CD4-positive, alpha-beta T cell treated with Interleukin-10 for 1 hour (primary cell): ENCODE data around the gene MYEOV.
A peak's percentile ranks its signal among the peaks of the same experiment; 100 is the strongest.

Experiments used
- DNase-seq: peaks from one replicate; pipeline ENCODE4 v3.0.0-alpha.2; 2020

MYEOV gene

GRCh38 chr11:69293819-69294505 lies at the start of gene MYEOV:
MYEOV (plus strand) TSS chr11:69294155; CDS start chr11:69295355, 1,200 bp downstream.
- DNase-seq, result peak; percentile 43

DNA sequence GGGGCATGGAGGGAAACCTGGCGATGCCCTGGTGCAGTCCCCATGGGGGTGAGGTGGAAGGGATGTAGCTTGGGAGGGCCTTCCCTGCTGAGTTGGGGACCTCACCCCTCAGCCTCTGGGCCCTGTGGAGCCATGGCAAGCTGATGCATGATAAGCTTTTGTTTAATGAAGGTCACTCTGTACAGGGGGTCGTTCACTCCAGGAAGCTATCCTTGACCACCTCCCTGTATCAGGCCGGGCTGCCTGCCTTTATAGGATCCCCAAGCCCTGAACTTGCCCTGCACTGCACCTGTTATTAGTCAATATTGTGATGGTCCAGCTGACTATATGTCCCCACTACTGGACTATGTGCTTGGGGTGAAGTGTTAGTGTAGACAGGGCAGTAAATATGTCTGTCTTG lies 49.7 kb upstream of the MYEOV start:
- DNase-seq, result no peak

- no peak for DNase-seq
Measured at GRCh38 chr11:69245041-69245440, 48.9 kb upstream of the MYEOV start.

- no peak for DNase-seq
Measured at GRCh38 chr11:69245491-69246345, 48.2 kb upstream of the MYEOV start.

GRCh38 chr11:69249311-69250185 lies 44.4 kb upstream of the MYEOV start:
- DNase-seq, result no peak

- no peak for DNase-seq
Measured at GRCh38 chr11:69250186-69251056, 43.5 kb upstream of the MYEOV start.

DNA sequence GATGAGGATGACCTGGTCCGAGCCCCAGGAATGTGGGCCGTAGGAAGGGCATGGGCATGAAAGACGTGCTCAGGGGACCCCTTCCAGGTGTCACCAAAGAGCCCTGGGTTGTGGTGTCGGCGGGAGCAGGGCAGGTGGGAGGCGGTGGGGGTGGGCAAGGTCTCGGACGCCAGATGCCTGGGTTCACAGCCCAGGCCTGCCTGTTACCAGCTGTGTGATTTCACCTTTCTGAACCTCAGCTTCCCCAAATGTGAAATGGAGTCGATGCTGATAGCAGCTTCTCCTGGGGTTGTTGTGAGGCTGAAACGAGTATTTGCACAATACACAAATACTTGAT lies 42.9 kb upstream of the MYEOV start:
- no peak for DNase-seq

- no peak for DNase-seq
Measured at GRCh38 chr11:69251639-69252489, 42.1 kb upstream of the MYEOV start.

- no peak for DNase-seq
Measured at GRCh38 chr11:69252490-69252837, 41.5 kb upstream of the MYEOV start.

DNA sequence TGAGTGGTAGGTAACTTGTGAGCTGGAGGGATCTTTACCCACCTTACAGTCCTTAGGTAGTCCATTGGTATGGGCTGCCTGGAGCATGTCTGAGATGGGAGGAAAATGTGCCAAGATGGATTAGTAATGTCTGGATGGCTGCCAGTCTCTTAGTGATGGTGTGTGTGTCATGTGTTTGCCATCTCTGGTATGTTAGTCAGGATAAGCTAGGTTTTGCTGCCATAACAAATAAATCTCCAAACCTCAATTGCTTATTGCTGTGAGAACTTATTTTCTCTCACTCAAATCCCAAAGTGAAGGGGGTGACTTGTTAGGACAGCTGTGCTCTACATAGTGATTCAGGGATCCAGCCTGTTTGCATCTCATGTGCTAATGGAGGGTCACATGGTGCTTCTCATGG lies 40.9 kb upstream of the MYEOV start:
- DNase-seq, result no peak

GRCh38 chr11:69257134-69257533 lies 36.8 kb upstream of the MYEOV start:
- DNase-seq, result no peak

DNA sequence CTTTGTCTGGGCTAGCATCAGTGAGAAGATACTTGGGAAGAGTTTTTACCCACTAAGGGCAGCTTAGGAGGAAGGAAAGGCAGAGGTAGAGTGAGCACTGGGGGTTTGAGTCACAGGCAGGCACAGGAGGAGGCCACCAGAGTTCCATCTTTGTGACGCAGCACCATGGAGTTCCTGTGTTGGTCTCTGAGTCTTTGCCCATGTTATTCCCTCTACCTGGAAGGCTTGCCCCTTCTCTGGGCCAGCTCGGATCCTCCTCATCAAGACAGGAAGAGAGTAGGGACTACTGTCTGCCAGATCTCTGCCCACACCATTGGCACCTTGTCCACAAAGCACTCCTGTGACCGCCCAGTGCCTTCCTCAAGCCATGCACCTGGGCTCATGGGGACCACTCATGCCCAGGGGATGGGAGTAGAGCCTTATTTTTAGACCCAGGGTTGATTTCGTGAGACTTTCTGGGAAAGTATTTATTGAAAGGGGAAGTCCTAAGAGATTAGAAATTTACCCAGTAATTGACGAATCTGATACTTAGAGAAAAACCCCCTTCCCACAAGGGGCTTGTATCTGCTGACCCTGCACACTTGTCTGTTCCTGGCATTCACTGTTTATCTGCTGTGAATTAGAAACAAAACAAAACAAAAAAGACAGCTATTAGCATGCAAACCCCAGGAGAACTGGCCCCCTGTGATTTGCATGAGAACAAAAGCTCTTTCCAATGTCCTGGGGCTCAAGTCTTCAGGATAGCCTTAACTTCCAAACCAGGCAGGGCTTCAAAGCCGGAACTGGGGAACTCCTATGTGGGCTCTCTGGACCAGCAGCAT lies 35.9 kb upstream of the MYEOV start:
- DNase-seq, result no peak

DNA sequence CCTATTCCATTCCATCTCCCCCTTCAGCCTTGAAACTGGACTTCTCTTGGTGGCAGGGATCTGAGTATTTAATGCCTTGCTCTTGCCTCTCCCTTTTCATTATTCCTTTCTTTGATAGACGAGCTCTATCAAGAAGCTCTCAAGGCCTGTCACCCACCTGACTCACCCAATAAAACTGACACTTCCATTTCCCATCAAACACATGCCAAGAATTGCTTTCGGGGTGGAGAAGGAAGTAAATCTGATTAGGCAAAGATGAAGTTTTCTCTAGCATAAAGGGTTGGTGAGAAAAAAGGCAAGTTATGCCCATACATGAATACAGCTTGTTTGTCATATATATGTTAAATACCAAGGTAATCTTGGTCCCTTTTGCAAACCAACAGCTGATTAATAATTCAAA lies 34.9 kb upstream of the MYEOV start:
- no peak for DNase-seq

DNA sequence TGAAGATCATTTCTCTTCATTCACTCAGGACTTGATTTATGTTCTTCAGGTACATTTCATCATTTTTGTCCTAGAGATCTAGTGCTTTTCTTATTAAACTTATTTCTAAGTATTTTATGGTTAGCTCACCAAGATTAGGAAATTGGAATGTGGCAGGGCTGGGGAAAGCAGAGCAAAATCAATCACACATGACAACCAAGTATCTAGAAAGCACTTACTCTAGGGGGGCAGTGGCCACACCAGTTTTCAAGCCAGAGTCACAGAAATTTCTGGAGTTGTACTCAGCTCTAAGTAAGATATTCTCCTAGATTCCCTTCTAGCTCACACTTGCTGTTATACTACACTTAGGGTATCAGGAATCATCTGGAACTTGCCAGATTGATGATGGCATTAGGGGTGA lies 33.3 kb upstream of the MYEOV start:
- no peak for DNase-seq

DNA sequence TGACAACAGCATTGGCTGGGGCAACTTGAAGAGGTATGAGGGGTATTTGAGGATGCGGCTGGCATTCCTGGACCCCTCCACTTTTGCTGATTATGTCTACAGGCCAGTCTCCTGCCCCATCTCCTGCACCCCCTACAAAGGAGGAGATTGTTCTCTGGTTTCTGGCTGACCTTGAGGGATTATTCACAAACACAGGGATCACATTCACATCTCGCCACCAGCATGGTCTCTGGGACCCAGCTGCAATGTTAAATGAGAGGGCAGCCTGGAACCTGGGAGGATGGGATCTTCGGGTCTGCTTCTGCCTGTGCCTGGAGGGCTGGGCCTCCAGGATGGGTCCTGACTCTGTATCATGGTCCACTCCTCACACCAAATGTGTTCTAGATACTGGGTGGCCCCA lies 32.8 kb upstream of the MYEOV start:
- no peak for DNase-seq

- DNase-seq, result no peak
Measured at GRCh38 chr11:69262918-69263735, 30.8 kb upstream of the MYEOV start.

DNA sequence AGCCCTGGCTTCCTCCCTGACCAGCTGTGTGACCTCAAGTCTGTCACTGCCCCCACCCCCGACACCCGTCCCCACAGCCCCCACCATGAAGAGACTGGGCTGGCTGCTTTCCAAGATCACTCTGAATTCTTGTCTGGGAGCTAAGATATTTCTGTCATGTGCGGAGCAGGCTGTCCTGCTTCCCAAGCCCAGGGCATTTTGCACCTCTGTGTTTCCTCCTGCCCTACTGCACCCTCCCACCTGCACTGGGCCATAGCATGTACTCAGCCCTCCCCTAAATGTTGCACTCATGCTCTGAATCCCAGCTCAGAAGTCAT lies 30.3 kb upstream of the MYEOV start:
- DNase-seq, result no peak

DNA sequence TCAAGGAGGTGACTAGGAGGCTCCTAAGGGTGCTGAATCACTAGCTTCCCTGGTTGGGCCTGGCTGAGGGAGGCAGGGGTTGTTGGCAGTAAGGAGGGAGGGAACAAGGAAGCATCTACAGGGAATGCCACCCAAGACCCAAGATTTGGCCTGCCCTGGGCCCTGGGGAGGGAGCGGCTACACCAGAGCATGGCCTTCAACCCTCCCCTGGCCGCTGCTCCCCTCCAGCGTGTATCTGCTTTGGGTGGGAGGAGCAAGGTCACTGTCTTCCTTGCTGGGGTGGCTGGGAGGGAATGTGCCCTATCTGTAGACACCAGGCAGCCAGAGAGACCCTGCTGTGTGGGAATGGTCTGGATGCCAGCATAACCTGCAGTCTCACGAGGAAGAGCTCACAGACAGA lies 29.5 kb upstream of the MYEOV start:
- DNase-seq, result no peak

GRCh38 chr11:69265210-69265609 lies 28.7 kb upstream of the MYEOV start:
- DNase-seq, result no peak

- no peak for DNase-seq
Measured at GRCh38 chr11:69265911-69266510, 27.9 kb upstream of the MYEOV start.
